ENCODE measurements around the gene RPAP2. TPM values are rescaled to one million over a fixed set of nuclear protein-coding genes. Genes with fewer than 3 reads are reported as not detected.
"Not testable (repeated sequence)": the region's sequence is repeated elsewhere in the genome, so short reads cannot be mapped to it uniquely, and the experiment has no call there.

Gene RPAP2
- total RNA-seq, 2 experiments from 2014 or later: 21.0 to 21.9 TPM

- no peak overlapping the region for H3K27ac Mint-ChIP-seq
These were observed 64.1 kb downstream of the RPAP2 start for GRCh38 chr1:92362970-92363369.

GRCh38 chr1:92363401-92363800, 64.5 kb downstream of the RPAP2 start:
- H3K27me3 Mint-ChIP-seq (ENCODE audit: low read depth): no peaks in the 10 kb centered on the region
- H3K36me3 Mint-ChIP-seq (ENCODE audit: low read depth): peaks cover 19% of the 10 kb centered on the region
- CTCF ChIA-PET: no interaction called here
- no peak for DNase-seq
- no peak overlapping the region for H3K4me3 Mint-ChIP-seq
- no peaks in the 10 kb centered on the region for H3K9me3 Mint-ChIP-seq
- no peak overlapping the region for H3K27ac Mint-ChIP-seq
- intact Hi-C loops (cut with micrococcal nuclease): no loop called here
- H3K4me1 Mint-ChIP-seq (ENCODE audit: low read depth): peaks cover 35% of the 10 kb centered on the region

More at GRCh38 chr1:92362970-92363369, 64.1 kb downstream of the RPAP2 start:
- no peaks in the 10 kb centered on the region for H3K27me3 Mint-ChIP-seq (ENCODE audit: low read depth)
- H3K9me3 Mint-ChIP-seq: no peaks in the 10 kb centered on the region
- H3K36me3 Mint-ChIP-seq (ENCODE audit: low read depth): peaks cover 23% of the 10 kb centered on the region
- intact Hi-C loops (cut with micrococcal nuclease): no loop called here
- CTCF ChIA-PET: no interaction called here
- H3K4me3 Mint-ChIP-seq: no peak overlapping the region
- DNase-seq: no peak
- peaks cover 35% of the 10 kb centered on the region for H3K4me1 Mint-ChIP-seq (ENCODE audit: low read depth)

- DNase-seq: no peak
- Mint-ChIP-seq H3K4me1 (ENCODE audit: low read depth) (peaks cover 39% of the 10 kb centered on the region), H3K9me3 (no peaks in the 10 kb centered on the region), H3K27me3 (ENCODE audit: low read depth) (no peaks in the 10 kb centered on the region), H3K27ac (no peak overlapping the region), H3K4me3 (no peak overlapping the region), H3K36me3 (ENCODE audit: low read depth) (peaks cover 22% of the 10 kb centered on the region)
- intact Hi-C loops (cut with micrococcal nuclease): loop anchor here (2.0 kb wide), 1 partner anchor 49 kb away; no protein-coding TSS in a partner anchor
- CTCF ChIA-PET: interaction anchor here (0.6 to 1.2 kb wide), 2 partner anchors 15 to 55 kb away, joined by 3 to 4 read pairs; no protein-coding TSS in a partner anchor
These were observed 66.7 kb downstream of the RPAP2 start for GRCh38 chr1:92365378-92366039.

- peaks cover 22% of the 10 kb centered on the region for H3K36me3 Mint-ChIP-seq (ENCODE audit: low read depth)
- CTCF ChIA-PET: interaction anchor here (0.6 to 1.2 kb wide), 2 partner anchors 14 to 56 kb away, joined by 3 to 4 read pairs; no protein-coding TSS in a partner anchor
- H3K27me3 Mint-ChIP-seq (ENCODE audit: low read depth): no peaks in the 10 kb centered on the region
- no peak overlapping the region for H3K4me3 Mint-ChIP-seq
- peaks cover 39% of the 10 kb centered on the region for H3K4me1 Mint-ChIP-seq (ENCODE audit: low read depth)
- H3K27ac Mint-ChIP-seq: no peak overlapping the region
- H3K9me3 Mint-ChIP-seq: no peaks in the 10 kb centered on the region
- intact Hi-C loops (cut with micrococcal nuclease): no loop called here
- no peak for DNase-seq
These were observed 67.2 kb downstream of the RPAP2 start for GRCh38 chr1:92366040-92366395.

GRCh38 chr1:92367496-92367895, 68.6 kb downstream of the RPAP2 start:
- Mint-ChIP-seq H3K9me3 (no peaks in the 10 kb centered on the region), H3K4me1 (ENCODE audit: low read depth) (peaks cover 39% of the 10 kb centered on the region), H3K27me3 (ENCODE audit: low read depth) (no peaks in the 10 kb centered on the region), H3K27ac (no peak overlapping the region), H3K36me3 (ENCODE audit: low read depth) (peaks cover 26% of the 10 kb centered on the region), H3K4me3 (no peak overlapping the region)
- CTCF ChIA-PET: interaction anchor here (0.7 kb wide), 1 partner anchor 184 kb away, joined by 3 read pairs; no protein-coding TSS in a partner anchor
- intact Hi-C loops (cut with micrococcal nuclease): no loop called here
- no peak for DNase-seq

- intact Hi-C loops (cut with micrococcal nuclease): no loop called here
- H3K27ac Mint-ChIP-seq: no peak overlapping the region
- H3K4me1 Mint-ChIP-seq (ENCODE audit: low read depth): peaks cover 11% of the 10 kb centered on the region
- H3K9me3 Mint-ChIP-seq: no peaks in the 10 kb centered on the region
- no peak for DNase-seq
- CTCF ChIA-PET: interaction anchor here (1.0 kb wide), 1 partner anchor 153 kb away, joined by 4 read pairs; no protein-coding TSS in a partner anchor
- peaks cover 24% of the 10 kb centered on the region for H3K36me3 Mint-ChIP-seq (ENCODE audit: low read depth)
- no peak overlapping the region for H3K4me3 Mint-ChIP-seq
- H3K27me3 Mint-ChIP-seq (ENCODE audit: low read depth): no peaks in the 10 kb centered on the region
These were observed 73.3 kb downstream of the RPAP2 start for GRCh38 chr1:92372164-92372563.

- CTCF ChIA-PET: interaction anchor here (1.1 kb wide), 1 partner anchor 65 kb away, joined by 4 read pairs; no protein-coding TSS in a partner anchor
- intact Hi-C loops (cut with micrococcal nuclease): no loop called here
- H3K4me3 Mint-ChIP-seq: no peak overlapping the region
- no peaks in the 10 kb centered on the region for H3K27me3 Mint-ChIP-seq (ENCODE audit: low read depth)
- no peak for DNase-seq
- no peak overlapping the region for H3K27ac Mint-ChIP-seq
- no peaks in the 10 kb centered on the region for H3K9me3 Mint-ChIP-seq
- no peaks in the 10 kb centered on the region for H3K4me1 Mint-ChIP-seq (ENCODE audit: low read depth)
- H3K36me3 Mint-ChIP-seq (ENCODE audit: low read depth): peaks cover 17% of the 10 kb centered on the region
These were observed 75.4 kb downstream of the RPAP2 start for GRCh38 chr1:92374223-92374622.

- intact Hi-C loops (cut with micrococcal nuclease): no loop called here
- H3K27me3 Mint-ChIP-seq (ENCODE audit: low read depth): no peaks in the 10 kb centered on the region
- H3K4me3 Mint-ChIP-seq: no peak overlapping the region
- H3K9me3 Mint-ChIP-seq: no peaks in the 10 kb centered on the region
- no peak overlapping the region for H3K27ac Mint-ChIP-seq
- no peak for DNase-seq
- no peaks in the 10 kb centered on the region for H3K4me1 Mint-ChIP-seq (ENCODE audit: low read depth)
- CTCF ChIA-PET: no interaction called here
- peaks cover 19% of the 10 kb centered on the region for H3K36me3 Mint-ChIP-seq (ENCODE audit: low read depth)
These were observed 77.5 kb downstream of the RPAP2 start for GRCh38 chr1:92376345-92376744.

- H3K9me3 Mint-ChIP-seq; H3K4me1 Mint-ChIP-seq (ENCODE audit: low read depth); DNase-seq; H3K27me3 Mint-ChIP-seq (ENCODE audit: low read depth); H3K4me3 Mint-ChIP-seq; H3K27ac Mint-ChIP-seq; intact Hi-C loops (cut with micrococcal nuclease): not testable (repeated sequence)
- CTCF ChIA-PET: interaction anchor here (1.2 kb wide), 1 partner anchor 9 kb away, joined by 4 read pairs; no protein-coding TSS in a partner anchor
- H3K36me3 Mint-ChIP-seq (ENCODE audit: low read depth): peaks cover 13% of the 10 kb centered on the region
These were observed 79.1 kb downstream of the RPAP2 start for GRCh38 chr1:92377991-92378390.

- H3K27ac Mint-ChIP-seq: no peak overlapping the region
- no peak for DNase-seq
- H3K4me3 Mint-ChIP-seq: no peak overlapping the region
- no peaks in the 10 kb centered on the region for H3K9me3 Mint-ChIP-seq
- peaks cover 21% of the 10 kb centered on the region for H3K36me3 Mint-ChIP-seq (ENCODE audit: low read depth)
- no peaks in the 10 kb centered on the region for H3K4me1 Mint-ChIP-seq (ENCODE audit: low read depth)
- intact Hi-C loops (cut with micrococcal nuclease): no loop called here
- H3K27me3 Mint-ChIP-seq (ENCODE audit: low read depth): no peaks in the 10 kb centered on the region
- CTCF ChIA-PET: interaction anchor here (0.6 to 0.7 kb wide), 2 partner anchors 15 to 346 kb away, joined by 3 to 4 read pairs; no protein-coding TSS in a partner anchor
These were observed 82.0 kb downstream of the RPAP2 start for GRCh38 chr1:92380867-92381266.

- peaks cover 17% of the 10 kb centered on the region for H3K36me3 Mint-ChIP-seq (ENCODE audit: low read depth)
- H3K4me3 Mint-ChIP-seq; CTCF ChIA-PET; H3K27me3 Mint-ChIP-seq (ENCODE audit: low read depth); DNase-seq; H3K27ac Mint-ChIP-seq; intact Hi-C loops (cut with micrococcal nuclease); H3K4me1 Mint-ChIP-seq (ENCODE audit: low read depth): not testable (repeated sequence)
- H3K9me3 Mint-ChIP-seq: peaks cover 37% of the 10 kb centered on the region
These were observed 95.1 kb downstream of the RPAP2 start for GRCh38 chr1:92393966-92394365.

- peaks cover 10% of the 10 kb centered on the region for H3K9me3 Mint-ChIP-seq
- H3K4me1 Mint-ChIP-seq (ENCODE audit: low read depth): no peaks in the 10 kb centered on the region
- no peaks in the 10 kb centered on the region for H3K27me3 Mint-ChIP-seq (ENCODE audit: low read depth)
- H3K4me3 Mint-ChIP-seq: no peak overlapping the region
- intact Hi-C loops (cut with micrococcal nuclease): no loop called here
- no peak for DNase-seq
- no peaks in the 10 kb centered on the region for H3K36me3 Mint-ChIP-seq (ENCODE audit: low read depth)
- no peak overlapping the region for H3K27ac Mint-ChIP-seq
- CTCF ChIA-PET: no interaction called here
These were observed 99.7 kb downstream of the RPAP2 start for GRCh38 chr1:92398519-92398918.

GRCh38 chr1:92399076-92399475, 100.2 kb downstream of the RPAP2 start:
- CTCF ChIA-PET: no interaction called here
- DNase-seq: no peak
- H3K27ac Mint-ChIP-seq: no peak overlapping the region
- peaks cover 2% of the 10 kb centered on the region for H3K36me3 Mint-ChIP-seq (ENCODE audit: low read depth)
- H3K27me3 Mint-ChIP-seq (ENCODE audit: low read depth): no peaks in the 10 kb centered on the region
- intact Hi-C loops (cut with micrococcal nuclease): no loop called here
- no peaks in the 10 kb centered on the region for H3K4me1 Mint-ChIP-seq (ENCODE audit: low read depth)
- peaks cover 7% of the 10 kb centered on the region for H3K9me3 Mint-ChIP-seq
- H3K4me3 Mint-ChIP-seq: no peak overlapping the region
